CD4-positive, alpha-beta T cell treated with Interleukin-1 beta for 1 hour (primary cell): Measurements from ENCODE around the gene LEMD3.
A peak's percentile ranks its signal among the peaks of the same experiment; 100 is the strongest.

Source experiments
- DNase-seq, 2 donors: peaks; one replicate each; pipeline ENCODE4 v3.0.0-alpha.2; 2020 to 2022

LEMD3 gene

DNA sequence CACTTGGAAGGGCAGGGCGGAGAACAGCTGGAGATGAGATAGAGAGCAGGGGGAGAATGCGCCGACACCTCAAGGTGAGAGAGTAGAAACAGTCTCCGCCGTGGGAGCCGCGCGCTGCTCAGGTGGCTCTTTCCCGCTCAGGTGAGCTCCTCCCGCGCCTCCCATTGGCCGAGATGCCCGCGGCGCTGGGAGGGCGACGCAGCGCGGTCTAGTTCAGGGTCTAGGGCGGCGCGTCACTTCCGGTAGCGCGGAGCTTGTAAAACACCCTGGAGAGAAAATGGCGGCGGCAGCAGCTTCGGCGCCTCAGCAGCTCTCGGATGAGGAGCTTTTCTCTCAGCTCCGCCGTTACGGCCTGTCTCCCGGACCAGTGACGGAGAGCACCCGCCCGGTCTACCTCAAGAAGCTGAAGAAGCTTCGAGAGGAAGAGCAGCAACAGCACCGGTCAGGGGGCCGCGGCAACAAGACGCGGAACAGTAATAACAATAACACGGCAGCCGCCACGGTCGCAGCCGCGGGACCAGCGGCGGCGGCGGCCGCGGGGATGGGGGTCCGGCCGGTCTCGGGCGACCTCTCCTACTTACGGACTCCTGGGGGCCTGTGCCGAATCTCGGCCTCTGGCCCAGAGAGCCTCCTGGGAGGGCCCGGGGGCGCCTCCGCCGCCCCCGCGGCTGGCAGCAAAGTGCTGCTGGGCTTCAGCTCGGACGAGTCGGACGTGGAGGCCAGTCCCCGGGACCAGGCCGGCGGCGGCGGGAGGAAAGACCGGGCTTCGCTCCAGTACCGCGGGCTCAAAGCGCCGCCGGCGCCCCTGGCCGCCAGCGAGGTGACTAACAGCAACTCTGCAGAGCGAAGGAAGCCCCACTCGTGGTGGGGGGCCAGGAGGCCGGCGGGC lies at the start of gene LEMD3:
Gene LEMD3, plus strand, starts transcription at position 264 of the 889 bp plus-strand sequence. Its CDS starts 14 bp downstream, at position 278.
- peak; percentile 95 for DNase-seq

DNA sequence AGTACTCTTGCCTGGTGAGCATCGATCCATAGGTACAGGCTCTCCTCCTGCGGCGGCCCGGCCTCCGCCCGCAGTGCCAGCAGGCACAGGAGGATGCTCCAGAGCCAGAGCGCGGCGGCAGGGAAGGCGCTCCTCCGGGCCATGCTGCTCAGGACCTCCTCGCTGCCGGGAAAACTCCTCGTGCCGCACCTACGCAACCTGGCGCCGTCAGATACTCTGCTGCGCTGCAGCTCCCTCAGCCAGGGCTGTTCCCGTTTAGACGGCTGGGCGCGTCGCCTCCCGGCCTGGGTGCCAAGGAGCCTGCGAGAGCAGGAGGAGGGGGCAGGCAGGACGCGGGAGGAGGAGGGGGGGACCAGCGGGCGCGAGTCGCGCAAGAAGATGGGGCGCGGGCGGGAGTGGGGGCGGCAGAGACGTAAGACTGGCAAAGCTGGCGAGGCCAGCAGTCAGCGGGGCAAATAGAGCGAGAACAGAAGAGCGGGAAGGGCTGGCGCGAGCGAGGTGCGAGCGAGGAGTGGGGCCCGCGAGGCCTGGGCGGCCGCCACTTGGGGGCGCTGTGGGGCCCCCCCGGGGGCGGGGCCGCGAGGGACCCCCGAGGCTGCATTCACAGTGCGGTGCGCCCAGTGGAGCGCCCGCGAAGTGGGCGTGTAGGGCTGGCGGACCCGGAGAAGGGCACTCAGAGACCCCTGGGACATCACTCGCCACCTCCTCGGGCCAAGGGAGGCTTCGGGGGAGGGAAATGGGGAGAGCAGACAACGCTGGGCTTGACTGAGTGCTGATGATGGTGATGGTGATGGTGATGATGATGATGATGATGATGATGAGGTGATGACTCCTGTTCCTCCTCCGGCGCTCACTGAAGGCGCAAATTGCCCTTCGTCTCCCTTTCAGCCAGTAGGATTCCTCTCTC lies 48.1 kb upstream of the LEMD3 start, which contains the start of gene WIF1:
Gene WIF1, minus strand, starts transcription at position 257 of the 907 bp plus-strand sequence. Its CDS starts 114 bp downstream, at position 143.
- DNase-seq: peak in 1 of 2 donors; percentile 1

DNA sequence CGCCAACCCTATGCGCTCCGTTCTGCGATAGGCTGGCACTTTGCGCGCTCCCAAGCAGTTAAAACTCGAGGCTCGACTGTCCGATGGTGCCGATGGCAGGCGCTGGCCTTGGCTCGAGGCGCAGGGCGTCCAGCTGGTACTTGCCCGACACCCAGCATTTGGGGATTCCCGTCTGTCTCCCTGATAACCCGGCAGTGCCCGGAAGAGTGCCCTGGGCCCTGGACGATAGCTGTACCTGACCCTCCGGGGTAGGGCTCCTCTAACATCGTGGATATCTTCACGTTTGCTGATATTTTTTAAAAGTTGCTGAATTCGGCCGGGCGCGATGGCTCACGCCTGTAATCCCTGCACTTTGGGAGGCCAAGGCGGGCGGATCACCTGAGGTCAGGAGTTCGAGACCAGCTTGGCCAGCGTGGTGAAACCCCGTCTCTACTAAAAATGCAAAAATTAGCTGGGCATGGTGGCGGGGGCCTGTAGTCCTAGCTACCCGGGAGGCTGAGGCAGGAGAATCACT lies 47.4 kb upstream of the LEMD3 start:
- no peak for DNase-seq

DNA sequence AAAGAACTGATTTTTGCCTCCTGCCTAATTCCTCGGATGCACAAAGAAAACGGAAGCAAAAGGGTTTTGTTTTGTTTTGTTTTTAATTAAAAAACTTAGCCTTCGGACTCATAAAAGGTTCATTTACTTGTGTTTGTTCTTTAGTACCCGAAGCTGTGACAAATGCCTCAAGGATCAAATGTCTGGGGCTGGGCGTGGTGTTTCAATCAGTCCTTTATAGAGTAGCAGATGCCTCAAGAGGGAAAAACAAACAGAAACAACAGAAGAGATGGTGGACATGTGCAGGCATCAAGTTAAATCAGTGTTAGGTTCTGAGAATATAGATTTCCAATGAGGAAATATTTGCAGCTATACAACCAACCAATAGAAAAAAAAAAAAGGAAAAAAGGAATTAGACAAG lies 46.7 kb upstream of the LEMD3 start:
- DNase-seq: no peak

DNA sequence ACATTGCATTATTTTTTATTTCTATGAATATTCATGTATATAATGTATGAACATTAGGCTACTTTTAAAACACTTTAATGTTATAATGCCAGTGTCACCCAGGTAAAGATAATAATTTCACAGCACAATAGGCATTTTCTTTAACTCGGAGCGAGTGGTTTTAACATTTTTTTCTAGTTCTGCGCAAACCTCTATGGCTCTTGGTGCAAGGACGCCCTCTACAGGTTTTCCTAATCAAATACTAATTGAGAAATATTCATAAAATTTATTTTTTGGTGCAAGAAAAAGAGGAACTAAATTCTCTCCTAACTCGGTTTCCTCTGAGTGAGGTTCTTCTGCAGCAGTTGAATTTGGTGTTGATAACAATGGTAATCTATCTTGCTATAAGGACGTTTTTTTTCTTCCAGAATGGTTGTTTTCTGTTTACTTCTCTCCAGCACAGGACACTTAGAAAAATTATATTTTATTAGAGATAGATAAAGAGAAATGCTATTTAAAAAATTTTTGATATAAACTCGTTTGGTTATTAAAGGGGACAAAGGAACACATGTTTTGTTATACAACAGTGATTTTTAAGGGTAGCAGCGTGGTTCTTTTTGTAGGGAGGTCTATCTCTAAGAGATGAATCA lies 45.8 kb upstream of the LEMD3 start:
- DNase-seq: peak in 1 of 2 donors; percentile 26

DNA sequence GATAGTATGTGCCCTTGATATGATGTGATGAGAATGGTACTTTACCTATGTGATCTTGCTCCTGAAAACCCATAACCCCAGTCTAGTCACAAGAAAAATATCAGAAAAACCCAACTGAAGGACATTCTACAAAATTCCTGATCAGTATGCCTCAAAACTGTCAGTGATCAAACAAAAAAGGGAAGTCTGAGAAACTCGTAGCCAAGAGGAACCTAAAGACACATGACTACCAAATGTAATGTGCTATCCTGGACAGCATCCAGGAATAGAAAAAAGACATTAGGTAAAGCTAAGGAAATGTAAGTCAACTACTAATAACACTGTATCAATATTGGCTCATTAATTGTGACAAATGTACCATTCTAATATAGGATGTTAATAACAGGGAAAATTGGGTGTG lies 44.1 kb upstream of the LEMD3 start:
- DNase-seq: no peak

DNA sequence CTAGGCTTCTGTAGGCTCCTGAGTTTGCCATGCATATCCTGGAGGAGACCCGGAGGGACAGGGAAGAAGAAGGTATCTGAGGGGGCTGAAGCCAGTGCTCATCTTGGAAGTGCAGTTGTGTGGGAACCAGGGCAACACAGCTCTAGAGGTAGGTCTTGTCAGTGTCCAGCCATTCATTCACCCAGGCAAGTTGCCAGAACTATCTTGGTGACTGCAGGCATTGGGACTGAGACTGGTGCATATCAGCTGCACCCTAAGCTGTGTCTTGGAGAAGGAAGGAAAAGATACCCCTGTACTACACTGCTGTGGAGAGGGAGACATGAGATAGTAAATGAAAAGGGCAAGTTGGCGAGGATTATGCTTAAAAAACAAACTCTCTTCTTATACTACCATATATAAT lies 43.4 kb upstream of the LEMD3 start:
- DNase-seq: no peak

DNA sequence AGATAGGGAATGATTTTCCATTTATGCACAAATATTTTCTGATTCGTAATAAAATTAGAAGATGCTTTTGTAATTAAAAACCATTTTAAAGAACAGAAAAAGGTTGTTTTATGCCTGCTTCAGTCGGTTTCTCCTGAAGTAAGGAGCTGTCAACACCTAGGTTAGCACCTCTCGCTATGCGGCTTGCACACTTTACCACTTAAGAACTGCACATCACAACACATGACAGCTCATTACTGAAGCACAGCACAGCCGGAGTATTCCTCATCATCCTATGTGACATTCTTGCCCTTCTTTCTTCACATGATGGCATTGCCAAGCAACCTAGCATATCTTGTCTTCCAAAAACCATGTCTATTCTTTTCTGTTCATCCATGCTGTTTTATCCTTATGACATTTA lies 42.9 kb upstream of the LEMD3 start:
- peak in 1 of 2 donors; percentile 11 for DNase-seq

DNA sequence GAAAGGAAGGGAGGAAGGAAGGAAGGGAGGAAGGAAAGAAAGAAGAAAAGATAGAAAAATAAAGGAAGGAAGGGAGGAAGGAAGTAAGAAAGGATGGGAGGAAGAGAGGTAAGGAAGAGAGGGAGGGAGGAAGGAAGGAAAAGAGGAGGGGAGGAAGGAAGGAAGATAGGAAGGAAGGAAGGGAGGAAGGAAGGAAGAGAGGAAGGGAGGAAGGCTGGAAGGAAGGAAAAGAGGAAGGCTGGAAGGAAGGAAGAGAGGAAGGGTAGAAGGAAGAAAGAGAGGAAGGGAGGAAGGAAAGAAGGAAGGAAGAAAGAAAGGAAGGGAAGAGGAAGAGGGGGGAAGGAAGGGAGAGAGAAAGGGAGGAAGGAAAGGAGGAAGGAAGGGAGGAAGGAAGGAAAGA lies 35.5 kb upstream of the LEMD3 start:
- no peak for DNase-seq

DNA sequence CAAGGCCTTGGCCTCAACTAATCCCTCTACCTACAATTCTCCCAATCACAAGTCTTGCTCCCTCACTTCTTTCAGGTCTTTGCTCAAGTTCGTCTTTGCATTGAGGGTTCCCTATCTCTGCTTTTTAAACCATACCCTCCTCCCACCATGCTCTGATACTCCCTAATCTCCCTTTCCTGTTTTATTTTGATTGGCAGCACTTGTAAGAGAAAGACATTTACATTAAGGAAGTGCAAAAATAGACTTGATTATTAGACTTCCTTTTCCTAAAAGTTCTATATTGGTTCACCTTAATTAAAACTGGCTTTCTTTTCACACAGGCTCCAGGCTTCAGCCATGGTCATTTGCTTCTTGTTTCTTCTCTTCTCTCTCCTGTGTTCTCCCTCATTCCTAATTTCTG lies 30.0 kb upstream of the LEMD3 start:
- DNase-seq: no peak

DNA sequence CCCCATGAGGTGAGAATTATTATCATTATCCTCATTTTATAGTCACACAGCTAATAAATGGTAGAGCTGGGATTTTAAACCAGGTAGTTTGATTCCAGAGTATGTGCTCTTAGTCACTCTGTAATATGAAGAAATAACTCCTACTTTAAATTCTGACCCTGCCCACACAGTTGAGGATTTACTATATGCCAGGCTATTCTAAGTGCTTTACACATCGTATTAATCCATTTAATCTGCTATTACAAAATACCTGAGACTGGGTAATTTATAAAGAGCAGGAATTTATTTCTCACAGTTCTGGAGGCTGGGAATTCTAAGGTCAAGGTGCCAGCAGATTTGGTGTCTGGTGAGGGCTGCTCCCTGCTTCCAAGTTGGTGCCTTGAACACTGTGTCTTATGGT lies 28.6 kb upstream of the LEMD3 start:
- no peak for DNase-seq

DNA sequence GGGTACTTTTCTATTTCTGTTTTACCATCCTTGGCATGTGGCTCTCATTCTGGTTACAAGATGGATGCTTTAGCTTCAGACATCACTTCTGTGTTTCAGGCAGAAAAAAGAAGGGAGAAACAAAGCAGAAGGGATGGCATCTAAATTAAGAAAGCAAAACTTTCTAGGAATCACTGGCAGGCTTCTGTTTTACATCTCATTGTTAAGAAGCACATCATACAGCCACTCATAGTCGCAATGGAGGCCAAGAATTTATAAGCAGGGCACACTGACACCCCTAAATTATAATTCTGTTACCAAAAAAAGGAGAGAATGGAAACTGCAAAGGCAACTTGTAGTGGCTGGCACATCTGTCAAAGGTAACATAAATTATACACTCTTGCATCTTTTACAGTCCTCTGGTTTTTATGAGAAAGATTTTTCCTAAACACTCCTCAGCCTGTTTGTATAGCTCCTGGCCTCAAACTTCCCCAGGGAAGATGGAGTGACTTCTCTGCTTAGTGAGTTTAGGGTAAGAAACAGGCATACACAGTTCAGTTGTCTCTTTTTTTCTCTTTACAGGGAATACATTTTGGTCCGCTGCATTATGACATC lies 22.0 kb upstream of the LEMD3 start:
- DNase-seq: no peak

DNA sequence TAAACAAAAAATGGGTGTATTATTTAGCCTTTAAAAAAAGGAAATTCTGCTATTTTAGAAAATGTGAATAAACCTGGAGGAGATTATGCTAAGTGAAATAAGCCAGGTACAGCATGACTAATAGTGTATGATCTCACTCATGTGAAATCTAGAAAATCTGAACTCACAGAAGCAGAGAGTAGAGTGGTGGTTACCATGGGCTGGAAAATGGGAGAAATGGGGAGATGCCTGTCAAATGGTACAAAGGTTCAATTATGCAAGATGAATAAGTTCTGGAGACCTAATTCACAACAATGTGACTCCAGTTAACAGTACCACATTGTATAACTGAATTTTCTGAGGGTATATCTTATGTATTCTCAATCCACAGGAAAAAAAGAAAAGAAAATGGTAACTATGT lies 17.4 kb upstream of the LEMD3 start:
- DNase-seq: no peak

DNA sequence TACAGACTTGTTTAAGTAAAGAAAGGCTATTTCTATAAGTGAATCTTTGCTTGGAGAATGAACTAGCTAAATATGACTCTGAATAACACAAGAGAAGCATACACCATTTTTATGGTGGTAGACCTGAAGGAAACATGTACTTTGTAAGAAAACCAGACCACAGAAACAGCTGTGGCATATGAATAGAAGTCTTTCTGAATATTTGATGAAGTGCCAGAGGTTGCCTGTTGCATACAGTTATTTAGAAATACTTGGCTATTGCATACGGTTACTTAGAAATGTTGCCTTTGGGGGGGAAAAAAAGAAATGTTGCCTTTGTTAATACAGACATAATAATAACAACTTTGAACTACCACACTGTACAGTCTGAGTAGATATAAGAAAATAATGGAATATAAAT lies 16.8 kb upstream of the LEMD3 start:
- no peak for DNase-seq

DNA sequence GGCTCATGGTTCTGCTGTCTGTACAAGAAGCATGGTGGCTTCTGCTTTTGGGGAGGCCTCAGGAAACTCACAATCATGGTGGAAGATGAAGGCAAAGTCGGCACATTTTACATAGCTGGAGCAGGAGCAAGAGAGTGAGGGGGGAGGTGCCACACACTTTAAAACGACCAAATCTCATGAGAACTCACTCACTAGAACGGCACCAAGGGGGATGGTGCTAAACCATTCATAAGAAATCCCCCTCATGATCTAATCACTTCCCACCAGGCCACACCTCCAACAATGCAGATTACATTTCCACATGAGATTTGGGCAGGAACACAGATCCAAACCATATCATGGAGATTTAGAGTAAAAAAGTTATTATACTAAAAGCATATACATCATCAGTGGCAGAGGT lies 13.6 kb upstream of the LEMD3 start:
- no peak for DNase-seq

DNA sequence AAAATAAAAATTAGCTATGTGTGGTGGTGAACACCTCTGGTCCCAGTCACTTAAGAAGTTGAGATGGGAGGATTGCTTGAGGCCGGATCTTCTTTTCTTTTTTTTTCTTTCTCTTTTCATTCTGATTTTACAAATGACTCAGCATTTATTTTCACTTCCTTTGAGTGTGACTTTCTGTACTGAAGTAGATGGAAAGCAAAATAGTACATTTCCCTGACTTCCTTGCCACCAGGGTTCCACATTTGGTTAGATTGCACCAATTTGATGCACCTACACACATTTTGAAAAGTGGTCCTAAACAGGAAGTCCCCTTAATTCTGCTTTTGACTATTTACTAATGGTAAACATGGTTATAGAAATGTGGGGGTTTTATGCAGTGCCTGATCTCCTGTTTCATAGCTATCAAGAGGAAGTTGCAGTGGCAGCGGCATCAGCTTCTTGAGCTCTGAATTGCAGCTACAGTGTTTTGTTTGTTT lies 13.0 kb upstream of the LEMD3 start:
- peak in 1 of 2 donors; percentile 7 for DNase-seq

DNA sequence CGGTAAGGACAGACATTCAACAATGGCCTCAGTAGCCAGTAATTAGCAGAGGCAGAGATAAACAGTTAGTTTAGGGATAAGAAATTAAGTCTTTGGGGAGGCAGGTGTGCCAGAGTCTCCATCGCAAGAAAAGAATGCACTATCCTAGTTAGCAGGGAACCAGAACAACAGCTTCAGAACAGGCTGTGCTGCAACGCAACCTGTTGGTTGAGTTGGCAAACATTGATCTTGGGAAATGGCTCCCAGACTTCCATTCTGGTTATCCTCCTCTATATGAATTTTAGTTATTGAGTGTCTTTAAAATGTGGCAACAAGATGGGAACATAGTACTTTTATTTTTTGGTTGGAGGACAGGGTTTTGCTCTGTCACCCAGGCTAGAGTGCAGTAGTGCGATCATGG lies 12.3 kb upstream of the LEMD3 start:
- DNase-seq: no peak

DNA sequence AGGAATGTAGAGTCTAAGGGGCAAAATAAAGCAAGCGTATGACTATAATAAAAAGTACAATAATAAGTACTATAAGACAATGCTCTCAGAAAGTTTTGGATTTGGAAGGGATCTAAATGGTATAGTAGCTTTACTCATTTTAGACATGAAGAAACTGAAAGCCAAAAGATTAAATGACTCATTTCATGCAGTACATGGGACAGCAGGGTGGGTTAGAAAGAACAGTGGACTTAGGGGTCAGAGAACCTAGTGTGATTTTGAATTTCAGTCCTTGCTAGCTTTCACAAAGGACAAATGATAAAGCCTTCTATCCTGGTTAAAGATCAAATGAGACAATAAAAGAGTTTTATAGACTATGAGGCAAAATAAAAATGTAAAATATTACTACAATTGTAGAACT lies 6.8 kb upstream of the LEMD3 start:
- no peak for DNase-seq

DNA sequence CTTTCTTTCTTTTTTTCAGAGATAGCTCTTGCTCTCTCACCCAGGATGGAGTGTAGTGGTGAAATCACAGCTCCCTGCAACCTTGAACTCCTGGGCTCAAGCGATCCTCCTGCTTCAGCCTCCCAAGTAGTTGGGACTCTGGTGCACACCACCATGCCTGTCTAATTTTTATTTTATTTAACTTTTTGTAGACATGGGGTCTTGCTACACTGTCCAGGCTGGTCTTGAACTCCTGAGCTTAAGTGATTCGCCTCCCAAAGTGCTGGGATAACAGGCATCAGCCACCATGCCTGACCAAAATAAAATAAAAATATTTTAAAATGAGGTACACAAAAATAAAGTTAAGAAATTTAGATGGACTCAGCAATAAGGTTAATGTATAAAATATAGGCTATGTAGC lies 5.1 kb upstream of the LEMD3 start:
- DNase-seq: no peak

DNA sequence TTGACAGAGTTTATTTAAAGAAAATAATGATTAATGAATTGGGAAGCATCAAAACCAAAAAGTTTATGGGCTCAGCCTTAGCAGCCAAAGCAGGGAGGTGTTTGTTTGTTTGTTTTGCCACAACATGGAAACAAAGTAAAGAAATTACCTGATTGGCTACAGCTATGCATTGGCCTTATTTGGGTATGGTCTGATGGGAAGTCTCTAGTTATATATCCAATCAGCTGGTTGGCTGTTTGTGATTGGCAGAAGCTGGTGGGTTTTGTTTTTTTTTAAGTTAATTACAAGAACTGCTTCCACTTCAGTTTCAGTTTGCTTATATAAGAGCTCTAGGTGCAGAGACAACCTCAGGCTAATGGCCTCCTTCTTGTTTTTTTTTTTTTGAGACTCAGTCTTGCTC lies 4.6 kb upstream of the LEMD3 start:
- no peak for DNase-seq

DNA sequence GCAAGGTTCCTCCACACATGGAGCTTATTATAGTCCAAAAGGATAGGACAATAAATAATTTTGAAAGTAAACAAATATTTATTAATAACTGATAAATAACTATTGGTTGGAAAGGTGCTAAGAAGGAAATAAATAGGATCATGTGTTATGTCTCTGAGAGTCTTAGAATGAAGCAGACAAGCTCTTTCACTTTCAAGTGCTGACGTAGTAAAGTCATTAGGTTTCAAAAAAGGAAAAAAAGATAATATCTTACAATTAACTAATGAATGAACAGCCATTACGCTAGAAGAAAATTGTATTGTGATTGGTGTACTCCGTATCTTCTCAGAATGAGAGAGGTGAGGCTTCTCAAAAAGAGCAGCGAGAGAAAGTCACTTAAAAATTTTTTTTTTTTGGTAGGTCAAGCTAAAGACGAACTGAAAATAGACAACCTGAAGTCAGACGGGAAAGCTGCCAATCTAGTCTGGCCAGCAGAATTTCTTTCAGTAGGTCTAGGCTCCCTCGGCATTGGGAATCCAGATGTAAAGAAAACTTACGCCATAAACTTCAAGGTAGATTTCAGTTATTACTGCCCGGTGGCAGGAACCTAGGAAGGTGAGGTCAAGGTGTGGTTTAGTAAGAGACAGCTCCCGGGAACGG lies 583 bp upstream of the LEMD3 start:
- peak in 1 of 2 donors; percentile 34 for DNase-seq
